ENCODE measurements around the gene KRTAP10-8.
"Not testable (repeated sequence)": the region's sequence is repeated elsewhere in the genome, so short reads cannot be mapped to it uniquely, and the experiment has no call there.

The KRTAP10-8 gene

GRCh38 chr21:44612029-44612486, at the start of gene KRTAP10-8:
TSS of gene KRTAP10-8 (plus strand) at chr21:44612079. CDS start at chr21:44612101, 22 bp downstream.
- DNase-seq (ENCODE audit: low read depth, low spot score): no peak

- no peak for DNase-seq (ENCODE audit: low read depth, low spot score)
Measured at GRCh38 chr21:44564099-44564498, 47.8 kb upstream of the KRTAP10-8 start.

GRCh38 chr21:44564886-44565598, 46.8 kb upstream of the KRTAP10-8 start:
- DNase-seq (ENCODE audit: low read depth, low spot score): no peak

- no peak for DNase-seq (ENCODE audit: low read depth, low spot score)
Measured at GRCh38 chr21:44566403-44566802, 45.5 kb upstream of the KRTAP10-8 start.

GRCh38 chr21:44567481-44568171, 44.3 kb upstream of the KRTAP10-8 start:
- no peak for DNase-seq (ENCODE audit: low read depth, low spot score)

- no peak for DNase-seq (ENCODE audit: low read depth, low spot score)
Measured at GRCh38 chr21:44568261-44568660, 43.6 kb upstream of the KRTAP10-8 start.

GRCh38 chr21:44568667-44569556, 43.0 kb upstream of the KRTAP10-8 start:
- DNase-seq (ENCODE audit: low read depth, low spot score): no peak

- DNase-seq (ENCODE audit: low read depth, low spot score): no peak
Measured at GRCh38 chr21:44569861-44570517, 41.9 kb upstream of the KRTAP10-8 start.

- no peak for DNase-seq (ENCODE audit: low read depth, low spot score)
Measured at GRCh38 chr21:44571296-44571695, 40.6 kb upstream of the KRTAP10-8 start.

- no peak for DNase-seq (ENCODE audit: low read depth, low spot score)
Measured at GRCh38 chr21:44571844-44572782, 39.8 kb upstream of the KRTAP10-8 start.

GRCh38 chr21:44572959-44573583, 38.8 kb upstream of the KRTAP10-8 start:
- DNase-seq (ENCODE audit: low read depth, low spot score): no peak

- not testable (repeated sequence) for DNase-seq (ENCODE audit: low read depth, low spot score)
Measured at GRCh38 chr21:44573630-44574456, 38.0 kb upstream of the KRTAP10-8 start, which contains the start of gene KRTAP10-4. TSS of gene KRTAP10-4 (plus strand) at chr21:44573729. CDS start at chr21:44573759, 30 bp downstream.

GRCh38 chr21:44574457-44575306, 37.2 kb upstream of the KRTAP10-8 start:
- no peak for DNase-seq (ENCODE audit: low read depth, low spot score)

- no peak for DNase-seq (ENCODE audit: low read depth, low spot score)
Measured at GRCh38 chr21:44575307-44576024, 36.4 kb upstream of the KRTAP10-8 start.

GRCh38 chr21:44576025-44576420, 35.9 kb upstream of the KRTAP10-8 start:
- DNase-seq (ENCODE audit: low read depth, low spot score): no peak

GRCh38 chr21:44578371-44579055, 33.4 kb upstream of the KRTAP10-8 start:
- DNase-seq (ENCODE audit: low read depth, low spot score): no peak

Data from activated CD4-positive, CD25-positive, alpha-beta regulatory T cell treated with anti-CD3 and anti-CD28 coated beads, Interleukin-2, amount 50 U/mL, for 16 hours (primary cell).